ENCODE results near the gene PPP6C. TPM values are rescaled to one million over a fixed set of nuclear protein-coding genes. Genes with fewer than 3 reads are reported as not detected.
"Not testable (repeated sequence)": the region's sequence is repeated elsewhere in the genome, so short reads cannot be mapped to it uniquely, and the experiment has no call there.

PPP6C gene
- total and polyA plus RNA-seq, 2 donors (not counting 1 experiment from before 2014, with no cell fraction given) = 12.1 to 38.6 TPM

DNA sequence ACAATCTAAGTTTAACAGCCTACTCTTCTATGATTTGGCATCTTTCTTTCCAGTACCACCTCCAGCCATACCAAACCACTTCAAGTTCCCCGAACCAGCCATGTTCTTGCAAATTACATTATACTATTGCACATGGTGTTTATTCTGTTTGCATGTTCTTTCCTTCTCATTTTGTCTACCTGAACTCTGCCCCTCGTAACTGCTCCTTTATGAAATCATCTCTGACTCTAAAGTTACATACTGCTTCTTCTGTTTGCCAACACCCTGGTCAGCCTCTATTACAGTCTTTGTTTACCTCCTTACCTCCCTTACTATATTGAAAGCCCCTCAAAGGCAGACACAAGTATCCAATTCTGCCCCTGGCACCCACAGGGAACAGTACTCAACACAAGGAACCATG, 6.0 kb downstream of the PPP6C start:
- no peak overlapping the region for H3K4me2 ChIP-seq (replicated peaks; ENCODE audit: low read depth, low read length, poor library complexity, severe bottlenecking)

DNA sequence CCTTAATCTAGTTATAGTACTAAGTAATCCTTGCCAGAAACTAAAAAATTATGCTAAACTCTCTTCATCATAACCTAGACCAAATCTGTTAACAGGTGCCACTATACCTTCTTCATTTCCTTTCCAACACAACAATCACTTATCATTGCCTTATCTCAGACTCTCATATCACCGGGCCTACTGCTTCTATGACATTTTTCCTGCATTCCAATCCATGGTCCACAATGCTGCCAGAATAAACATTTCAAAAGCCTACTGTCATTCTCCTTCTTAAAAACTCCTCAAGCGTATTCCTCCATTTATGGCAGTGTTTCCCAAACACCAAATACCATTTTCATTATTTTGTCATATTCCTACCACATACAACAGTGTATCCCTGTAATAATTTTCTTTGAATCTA, 6.5 kb downstream of the PPP6C start:
- DNase-seq = no peak
- no peaks in the 10 kb centered on the region for H3K4me1 ChIP-seq (ENCODE audit: control insufficient read depth in 2 of 2, insufficient read depth in 2 of 2, low read length in 2 of 2)
- H3K9me3 Mint-ChIP-seq (ENCODE audit: insufficient read depth) = no peaks in the 10 kb centered on the region
- no peak overlapping the region for H3K27ac Mint-ChIP-seq
- no peak for TF ChIP-seq EZH2 (IDR thresholded peaks at IDR 0.05; ENCODE audit: borderline replicate concordance, insufficient read depth, low read depth, low read length, poor library complexity, severe bottlenecking)
- no peak for TF ChIP-seq CTCF (IDR thresholded peaks at IDR 0.05)
- no peaks in the 10 kb centered on the region for H3K27me3 Mint-ChIP-seq
- no peak overlapping the region for H3K9ac ChIP-seq (ENCODE audit: low read length)
- ATAC-seq (ENCODE audit: low read depth) = no peak
- peaks cover 98% of the 10 kb centered on the region for H3K79me2 ChIP-seq (ENCODE audit: control insufficient read depth, insufficient read depth, low read length)
- CTCF ChIA-PET = interaction anchor here (0.6 kb wide), 1 partner anchor 16 kb away, joined by 6 read pairs; no protein-coding TSS in a partner anchor
- no peak overlapping the region for H3K4me3 Mint-ChIP-seq
- no peak overlapping the region for H3K4me3 ChIP-seq (ENCODE audit: control extremely low read depth in 1 of 5, extremely low read depth in 1 of 5, insufficient read depth in 1 of 5, low read depth in 2 of 5, low read length in 4 of 5)
- intact Hi-C loops (cut with micrococcal nuclease) = no loop called here
- peaks cover 61% of the 10 kb centered on the region for H4K20me1 ChIP-seq (ENCODE audit: control insufficient read depth, insufficient read depth, low read length, poor library complexity, severe bottlenecking)
- no peaks in the 10 kb centered on the region for H3K27me3 ChIP-seq (replicated peaks in 1 of 4; ENCODE audit: control extremely low read depth in 1 of 4, control insufficient read depth in 3 of 4, insufficient read depth in 4 of 4, low read length in 3 of 4)
- H3K4me1 Mint-ChIP-seq = peaks cover 53% of the 10 kb centered on the region
- peaks cover 4 to 10% of the 10 kb centered on the region in 2 experiments for H3K36me3 ChIP-seq (replicated peaks in 1 of 2; ENCODE audit: control extremely low read depth in 1 of 2, control insufficient read depth in 1 of 2, extremely low read depth in 1 of 2, insufficient read depth in 2 of 2, low read length in 1 of 2)
- H3K9me3 ChIP-seq (ENCODE audit: control extremely low read depth in 1 of 3, control insufficient read depth in 2 of 3, insufficient read depth in 1 of 3, low read length in 2 of 3) = no peaks in the 10 kb centered on the region
- no peak overlapping the region for H3K4me2 ChIP-seq (replicated peaks; ENCODE audit: low read depth, low read length, poor library complexity, severe bottlenecking)
- no peak overlapping the region for H3K27ac ChIP-seq (ENCODE audit: low read length in 2 of 2)
- POLR2A ChIA-PET = no interaction called here
- WGBS (ENCODE audit: insufficient coverage) = 100% methylated on average over 1 of the region's 2 CpGs
- no peak overlapping the region for H2AFZ ChIP-seq (ENCODE audit: insufficient read depth, low read depth, low read length, poor library complexity, severe bottlenecking)

More for the DNA sequence above, 6.0 kb downstream of the PPP6C start:
- H3K4me1 ChIP-seq (ENCODE audit: control insufficient read depth in 2 of 2, insufficient read depth in 2 of 2, low read length in 2 of 2) = peaks cover 4% of the 10 kb centered on the region in 2 donors
- no peaks in the 10 kb centered on the region for H3K9me3 ChIP-seq (ENCODE audit: control extremely low read depth in 1 of 3, control insufficient read depth in 2 of 3, insufficient read depth in 1 of 3, low read length in 2 of 3)
- 100% methylated on average over 1 of the region's 2 CpGs for WGBS (ENCODE audit: insufficient coverage)
- no peak for ATAC-seq (ENCODE audit: low read depth)
- peaks cover 58% of the 10 kb centered on the region for H4K20me1 ChIP-seq (ENCODE audit: control insufficient read depth, insufficient read depth, low read length, poor library complexity, severe bottlenecking)
- intact Hi-C loops (cut with micrococcal nuclease) = no loop called here
- no peak for TF ChIP-seq EZH2 (IDR thresholded peaks at IDR 0.05; ENCODE audit: borderline replicate concordance, insufficient read depth, low read depth, low read length, poor library complexity, severe bottlenecking)
- no peak for TF ChIP-seq CTCF (IDR thresholded peaks at IDR 0.05)
- Mint-ChIP-seq H3K9me3 (ENCODE audit: insufficient read depth) (no peaks in the 10 kb centered on the region), H3K27ac (no peak overlapping the region), H3K4me3 (no peak overlapping the region), H3K27me3 (no peaks in the 10 kb centered on the region), H3K4me1 (peaks cover 52% of the 10 kb centered on the region)
- peaks cover 97% of the 10 kb centered on the region for H3K79me2 ChIP-seq (ENCODE audit: control insufficient read depth, insufficient read depth, low read length)
- H2AFZ ChIP-seq (ENCODE audit: insufficient read depth, low read depth, low read length, poor library complexity, severe bottlenecking) = no peak overlapping the region
- H3K36me3 ChIP-seq (replicated peaks in 1 of 2; ENCODE audit: control extremely low read depth in 1 of 2, control insufficient read depth in 1 of 2, extremely low read depth in 1 of 2, insufficient read depth in 2 of 2, low read length in 1 of 2) = peaks cover 4 to 10% of the 10 kb centered on the region in 2 experiments
- CTCF ChIA-PET = no interaction called here
- H3K4me3 ChIP-seq (ENCODE audit: control extremely low read depth in 1 of 5, extremely low read depth in 1 of 5, insufficient read depth in 1 of 5, low read depth in 2 of 5, low read length in 4 of 5) = no peak overlapping the region
- DNase-seq = no peak
- H3K27me3 ChIP-seq (replicated peaks in 1 of 4; ENCODE audit: control extremely low read depth in 1 of 4, control insufficient read depth in 3 of 4, insufficient read depth in 4 of 4, low read length in 3 of 4) = no peaks in the 10 kb centered on the region
- H3K27ac ChIP-seq (ENCODE audit: low read length in 2 of 2) = no peak overlapping the region
- POLR2A ChIA-PET = no interaction called here
- no peak overlapping the region for H3K9ac ChIP-seq (ENCODE audit: low read length)

- POLR2A ChIA-PET; H3K9me3 Mint-ChIP-seq (ENCODE audit: insufficient read depth); H3K9ac ChIP-seq (ENCODE audit: low read length); H3K27me3 Mint-ChIP-seq; DNase-seq; H3K4me1 ChIP-seq (ENCODE audit: control insufficient read depth in 2 of 2, insufficient read depth in 2 of 2, low read length in 2 of 2); intact Hi-C loops (cut with micrococcal nuclease); H2AFZ ChIP-seq (ENCODE audit: insufficient read depth, low read depth, low read length, poor library complexity, severe bottlenecking); H3K4me2 ChIP-seq (replicated peaks; ENCODE audit: low read depth, low read length, poor library complexity, severe bottlenecking); H3K4me3 Mint-ChIP-seq; H3K4me3 ChIP-seq (ENCODE audit: control extremely low read depth in 1 of 5, extremely low read depth in 1 of 5, insufficient read depth in 1 of 5, low read depth in 2 of 5, low read length in 4 of 5); H3K36me3 ChIP-seq (replicated peaks in 1 of 2; ENCODE audit: control extremely low read depth in 1 of 2, control insufficient read depth in 1 of 2, extremely low read depth in 1 of 2, insufficient read depth in 2 of 2, low read length in 1 of 2); H3K27me3 ChIP-seq (replicated peaks in 1 of 4; ENCODE audit: control extremely low read depth in 1 of 4, control insufficient read depth in 3 of 4, insufficient read depth in 4 of 4, low read length in 3 of 4); H3K27ac ChIP-seq (ENCODE audit: low read length in 2 of 2); H3K9me3 ChIP-seq (ENCODE audit: control extremely low read depth in 1 of 3, control insufficient read depth in 2 of 3, insufficient read depth in 1 of 3, low read length in 2 of 3); ATAC-seq (ENCODE audit: low read depth): not testable (repeated sequence)
- Mint-ChIP-seq H3K27ac (peak overlapping the region; percentile 4), H3K4me1 (peaks cover 49% of the 10 kb centered on the region)
- whole genome bisulfite sequencing (ENCODE audit: insufficient coverage) = 100% methylated on average over 4 of the region's 4 CpGs
- peaks cover 98% of the 10 kb centered on the region for H3K79me2 ChIP-seq (ENCODE audit: control insufficient read depth, insufficient read depth, low read length)
- H4K20me1 ChIP-seq (ENCODE audit: control insufficient read depth, insufficient read depth, low read length, poor library complexity, severe bottlenecking) = peaks cover 74% of the 10 kb centered on the region
- CTCF ChIA-PET = interaction anchor here (0.6 kb wide), 1 partner anchor 436 kb away, joined by 4 read pairs; no protein-coding TSS in a partner anchor
Measured at GRCh38 chr9:125181756-125182155, 7.8 kb downstream of the PPP6C start.
